Measurements from ENCODE around the gene MTIF2. TPM values are rescaled to one million over a fixed set of nuclear protein-coding genes. Genes with fewer than 3 reads are reported as not detected.

MTIF2 gene
- total and polyA plus RNA-seq, 2 donors (not counting 3 experiments of a cell fraction or from before 2014, with no cell fraction given) = 9.3 to 26.9 TPM

DNA sequence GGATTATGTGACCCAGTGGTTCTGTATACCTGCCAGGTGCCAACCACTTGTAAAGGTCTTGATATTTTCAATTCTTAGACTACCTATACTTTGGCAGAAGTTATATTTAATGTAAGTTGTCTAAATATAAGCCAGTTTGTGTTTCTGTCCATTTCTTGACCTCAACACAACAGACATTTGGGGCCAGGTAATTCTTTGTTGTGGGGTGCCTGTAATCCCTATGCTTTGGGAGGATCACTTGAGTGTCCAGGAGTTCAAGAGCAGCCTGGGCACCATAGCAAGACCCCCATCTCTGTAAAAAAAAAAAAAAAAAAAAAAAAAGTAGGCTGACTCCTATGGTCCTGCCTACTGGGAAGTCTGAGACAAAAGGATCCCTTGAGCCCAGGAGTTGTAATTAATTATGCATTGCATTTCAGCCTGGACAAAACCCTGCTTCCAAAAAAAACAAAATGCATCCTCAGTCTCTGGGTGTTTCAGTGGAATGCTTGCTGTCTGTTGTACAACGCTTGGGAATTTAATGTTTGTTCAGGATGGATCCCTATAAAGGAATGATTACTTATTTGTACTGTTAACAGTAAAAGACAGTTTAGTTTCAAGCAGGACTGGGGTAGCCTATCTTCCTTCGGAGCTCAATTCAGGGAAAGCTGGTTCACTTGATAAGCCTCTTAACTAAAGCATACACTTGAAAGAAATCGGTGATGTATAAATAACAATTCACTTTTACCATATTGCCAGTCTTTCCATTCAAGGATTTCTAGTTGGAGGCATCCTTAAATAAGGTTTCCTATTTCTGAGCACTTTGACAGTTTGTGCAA, 33.1 kb downstream of the MTIF2 start:
- Histone ChIP-seq H3K36me3 (ENCODE audit: control insufficient read depth in 2 of 2, extremely low read depth in 1 of 2, insufficient read depth in 2 of 2, low read length in 2 of 2) (peaks cover 12 to 33% of the 10 kb centered on the region in 2 experiments), H3K4me3 (replicated peaks in 1 of 3; ENCODE audit: insufficient read depth in 1 of 3, low read depth in 1 of 3, low read length in 3 of 3) (no peak overlapping the region), H4K20me1 (replicated peaks; ENCODE audit: control insufficient read depth, extremely low read depth, insufficient read depth, low read length) (no peaks in the 10 kb centered on the region), H2AFZ (ENCODE audit: low read depth, low read length) (no peak overlapping the region), H3K4me1 (ENCODE audit: control insufficient read depth, extremely low read depth, insufficient read depth, low read length) (peaks cover 25% of the 10 kb centered on the region), H3K27ac (ENCODE audit: insufficient read depth, low read depth, low read length) (no peak overlapping the region), H3K79me2 (ENCODE audit: control insufficient read depth, insufficient read depth, low read length) (peaks cover 36% of the 10 kb centered on the region), H3K9me1 (replicated peaks; ENCODE audit: control insufficient read depth, extremely low read depth, insufficient read depth, low read length) (no peaks in the 10 kb centered on the region), H3K4me2 (ENCODE audit: insufficient read depth, low read length) (peak overlapping the region; percentile 25), H3K27me3 (ENCODE audit: control insufficient read depth in 2 of 2, insufficient read depth in 2 of 2, low read length in 2 of 2) (no peaks in the 10 kb centered on the region), H3K9me3 (replicated peaks; ENCODE audit: control insufficient read depth, insufficient read depth, low read length) (no peaks in the 10 kb centered on the region), H3K9ac (replicated peaks; ENCODE audit: extremely low read depth, insufficient read depth, low read length) (no peak overlapping the region)
- dilution Hi-C loops (cut with MboI; ENCODE audit: extremely low pct_ligation_motif_present, low sequenced_read_pairs) (no loop called here), intact Hi-C loops (cut with micrococcal nuclease) (loop anchor here (10.0 kb wide), 1 partner anchor 279 kb away; the partner anchor contains the start of gene CFAP36)
- DNase-seq (ENCODE audit: low read depth, low spot score) (no peak), FAIRE-seq (no peak)
- no peak for TF ChIP-seq MYC (IDR thresholded peaks at IDR 0.05; ENCODE audit: low read depth, low read length)
- ChIA-PET CTCF (interaction anchor here (1.8 kb wide), 1 partner anchor 336 kb away, joined by 4 read pairs; no protein-coding TSS in a partner anchor), POLR2A (no interaction called here)
- BruUV-seq (replicated peaks) = no TSS peak

DNA sequence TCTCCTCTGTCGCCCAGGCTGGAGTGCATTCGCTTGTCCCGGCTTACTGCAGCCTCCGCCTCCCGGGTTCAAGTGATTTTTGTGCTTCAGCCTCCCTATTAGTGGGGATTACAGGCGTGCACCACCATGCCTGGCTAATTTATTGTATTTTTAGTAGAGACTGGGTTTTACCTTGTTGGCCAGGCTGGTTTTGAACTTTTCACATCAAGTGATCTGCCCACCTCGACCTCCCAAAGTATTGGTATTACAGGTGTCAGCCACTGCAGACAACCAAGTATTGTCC, 35.4 kb downstream of the MTIF2 start:
- Histone ChIP-seq H3K4me2 (ENCODE audit: insufficient read depth, low read length) (peak overlapping the region; percentile 95), H4K20me1 (replicated peaks; ENCODE audit: control insufficient read depth, extremely low read depth, insufficient read depth, low read length) (no peaks in the 10 kb centered on the region), H3K9me3 (replicated peaks; ENCODE audit: control insufficient read depth, insufficient read depth, low read length) (no peaks in the 10 kb centered on the region), H3K9ac (replicated peaks; ENCODE audit: extremely low read depth, insufficient read depth, low read length) (peak overlapping the region; percentile 99), H3K9me1 (replicated peaks; ENCODE audit: control insufficient read depth, extremely low read depth, insufficient read depth, low read length) (no peaks in the 10 kb centered on the region), H3K27ac (ENCODE audit: insufficient read depth, low read depth, low read length) (peak overlapping the region; percentile 99), H3K27me3 (ENCODE audit: control insufficient read depth in 2 of 2, insufficient read depth in 2 of 2, low read length in 2 of 2) (no peaks in the 10 kb centered on the region), H3K4me1 (ENCODE audit: control insufficient read depth, extremely low read depth, insufficient read depth, low read length) (peaks cover 25% of the 10 kb centered on the region), H2AFZ (ENCODE audit: low read depth, low read length) (no peak overlapping the region), H3K79me2 (ENCODE audit: control insufficient read depth, insufficient read depth, low read length) (peaks cover 41% of the 10 kb centered on the region), H3K36me3 (ENCODE audit: control insufficient read depth in 2 of 2, extremely low read depth in 1 of 2, insufficient read depth in 2 of 2, low read length in 2 of 2) (peaks cover 12 to 33% of the 10 kb centered on the region in 2 experiments), H3K4me3 (replicated peaks in 1 of 3; ENCODE audit: insufficient read depth in 1 of 3, low read depth in 1 of 3, low read length in 3 of 3) (peak overlapping the region; percentile 83 to 96 (median 92))
- dilution Hi-C loops (cut with MboI; ENCODE audit: extremely low pct_ligation_motif_present, low sequenced_read_pairs) (no loop called here), intact Hi-C loops (cut with micrococcal nuclease) (loop anchor here (2.0 to 10.0 kb wide), 4 partner anchors 34 to 281 kb away; partner anchors contain the start of genes CFAP36, MTIF2 and RTN4)
- FAIRE-seq (no peak), DNase-seq (ENCODE audit: low read depth, low spot score) (no peak)
- TF ChIP-seq MYC (IDR thresholded peaks at IDR 0.05; ENCODE audit: low read depth, low read length) (no peak), EZH2 (IDR thresholded peaks at IDR 0.05; ENCODE audit: borderline replicate concordance, low read depth, low read length, severe bottlenecking) (no peak), POLR2AphosphoS5 (IDR thresholded peaks at IDR 0.05; ENCODE audit: insufficient read depth, low read depth, low read length) (no peak), JUN (IDR thresholded peaks at IDR 0.05; ENCODE audit: borderline replicate concordance, insufficient read depth, insufficient read length, low read depth) (no peak), CTCF (IDR thresholded peaks at IDR 0.05; ENCODE audit: extremely low read depth in 1 of 2, insufficient read depth in 1 of 2, low read depth in 1 of 2, low read length in 2 of 2) (no peak), GATA2 (IDR thresholded peaks at IDR 0.05; ENCODE audit: insufficient read depth, insufficient read length, low read depth, low read length) (no peak), POLR2A (IDR thresholded peaks at IDR 0.05; ENCODE audit: low read depth, low read length) (no peak), FOS (IDR thresholded peaks at IDR 0.05; ENCODE audit: borderline replicate concordance, insufficient read depth, low read length) (no peak)
- TF ChIP-seq, protein P1, sequence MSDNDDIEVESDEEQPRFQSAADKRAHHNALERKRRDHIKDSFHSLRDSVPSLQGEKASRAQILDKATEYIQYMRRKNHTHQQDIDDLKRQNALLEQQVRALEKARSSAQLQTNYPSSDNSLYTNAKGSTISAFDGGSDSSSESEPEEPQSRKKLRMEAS (IDR thresholded peaks at IDR 0.05; ENCODE audit: insufficient read depth, insufficient read length) = no peak
- ChIA-PET POLR2A (no interaction called here), CTCF (no interaction called here)
- BruUV-seq (replicated peaks) = no TSS peak
